HG03520 (cell line): ENCODE measurements around the gene CHAT.

Experiments
- ATAC-seq: cut with Tn5 transposase; IDR thresholded peaks from one replicate; pipeline ENCODE4 v1.9.1; 2021; ENCODE audit warnings: mild to moderate bottlenecking, moderate library complexity; ENCODE audit not compliant: unreplicated experiment

The CHAT gene

DNA sequence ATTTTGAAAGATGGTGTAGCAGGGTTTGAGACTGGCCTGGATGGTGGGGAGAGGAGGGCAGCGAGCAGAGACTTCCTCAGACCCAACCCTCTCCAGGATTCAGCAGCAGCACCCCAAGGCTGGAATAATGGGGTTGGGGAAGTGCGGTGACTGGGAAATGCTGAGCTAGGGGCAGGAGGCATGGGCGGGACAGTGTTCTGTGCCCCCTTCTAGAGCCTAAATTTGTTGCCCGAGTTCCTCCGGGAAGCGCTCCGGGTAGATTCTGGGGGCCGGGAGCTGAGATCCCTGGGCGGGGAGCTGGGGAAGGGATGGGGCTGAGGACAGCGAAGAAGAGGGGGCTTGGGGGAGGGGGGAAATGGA is at the start of gene CHAT:
Gene CHAT (plus strand): TSS at position 156 of the 360 bp plus-strand sequence. CDS start 153 bp downstream, at position 309.
- no peak for ATAC-seq

DNA sequence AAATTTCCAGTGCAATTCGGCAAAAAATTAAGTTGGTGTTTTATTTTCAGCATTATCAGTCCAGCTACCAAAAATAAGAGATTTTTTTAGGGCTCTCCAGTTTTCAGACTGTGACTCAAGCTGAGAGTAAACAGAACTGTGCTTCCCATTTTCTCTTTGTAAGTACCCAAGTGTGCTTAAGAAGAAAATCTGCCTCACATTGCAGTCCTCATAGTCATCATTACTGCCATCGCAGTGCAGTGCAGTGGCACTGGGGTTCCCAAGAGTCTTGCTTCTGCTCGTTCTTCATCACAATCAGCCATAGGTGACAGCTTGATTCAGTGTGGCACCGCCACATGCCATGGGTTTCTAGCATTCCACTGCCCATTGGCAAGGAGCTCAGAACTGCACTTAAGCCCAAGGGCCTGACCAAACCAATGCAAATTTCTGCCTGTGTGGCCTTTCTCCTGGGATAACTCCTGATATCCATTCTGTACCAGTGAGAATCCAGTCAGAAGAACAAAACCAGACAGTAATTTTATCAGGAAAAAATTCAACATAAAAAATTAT is 49.3 kb upstream of the CHAT start:
- ATAC-seq = no peak

- ATAC-seq = no peak
These were observed 46.0 kb upstream of the CHAT start for GRCh38 chr10:49567810-49568209.

DNA sequence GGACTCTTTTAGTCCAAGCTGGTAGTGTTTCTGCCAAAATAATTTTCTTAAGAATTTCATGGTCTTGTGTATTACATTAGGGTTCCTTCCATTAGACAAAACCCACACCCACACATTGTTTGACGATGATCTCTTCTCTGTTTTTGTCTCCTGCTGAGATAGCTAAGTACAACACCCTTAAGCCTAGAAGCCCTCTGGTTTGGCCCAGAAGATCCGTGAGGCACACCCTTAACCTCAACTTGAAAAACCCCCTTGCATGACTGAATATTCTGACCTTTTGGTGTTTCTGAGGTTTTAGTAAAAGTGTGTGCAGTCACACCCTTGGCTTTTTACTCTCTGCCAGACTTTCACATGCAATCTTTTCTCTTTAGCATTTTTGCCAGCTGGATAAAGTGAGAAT is 45.6 kb upstream of the CHAT start:
- peak; percentile 66 for ATAC-seq

DNA sequence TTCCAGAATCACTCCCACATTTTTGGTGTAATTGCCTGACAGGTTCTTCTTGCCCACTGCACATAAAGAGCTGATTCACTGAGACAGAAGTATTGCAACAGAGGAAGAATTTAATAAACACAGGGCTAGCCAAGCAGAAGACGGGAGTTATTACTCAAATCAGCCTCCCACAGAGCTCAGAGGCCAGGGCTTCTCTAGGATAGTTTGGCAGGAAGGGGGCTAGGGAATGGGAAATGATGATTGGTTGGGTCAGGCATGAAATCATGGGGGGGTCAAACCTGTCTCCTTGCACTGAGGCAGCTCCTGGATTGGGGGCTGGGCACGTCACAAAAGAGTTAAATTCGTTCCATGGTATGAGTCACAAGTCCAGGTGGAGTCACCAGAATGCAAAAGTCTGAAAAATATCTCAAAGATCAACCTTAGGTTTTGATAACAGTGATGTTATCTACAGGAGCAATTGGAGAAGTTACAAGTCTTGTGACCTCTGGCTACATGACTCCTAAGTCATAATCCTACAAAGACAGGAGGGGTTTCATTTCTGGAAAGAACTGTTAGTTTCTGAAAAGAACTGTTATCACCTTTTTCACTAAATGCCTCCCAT is 44.7 kb upstream of the CHAT start:
- no peak for ATAC-seq

DNA sequence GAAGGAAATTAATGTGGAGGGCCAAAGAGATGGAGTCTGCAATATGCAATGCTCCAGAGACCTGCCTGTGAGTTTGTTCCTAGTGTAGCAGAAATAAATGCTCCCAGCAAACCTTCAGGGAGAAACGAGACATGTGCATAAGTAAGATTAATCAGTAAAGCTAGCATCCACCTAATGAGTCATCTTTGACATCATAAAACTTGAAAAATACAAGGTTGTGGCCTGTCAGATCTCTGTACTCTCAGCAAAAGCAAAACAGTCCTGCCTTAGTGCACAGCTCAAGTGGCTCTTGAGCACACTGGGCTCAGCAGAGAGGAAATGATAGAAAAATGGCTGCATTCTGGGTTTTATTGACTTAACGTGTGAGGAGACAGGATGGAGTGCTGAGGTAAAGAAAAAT is 42.4 kb upstream of the CHAT start:
- ATAC-seq = no peak

- no peak for ATAC-seq
These were observed 41.2 kb upstream of the CHAT start for GRCh38 chr10:49572594-49573114.

DNA sequence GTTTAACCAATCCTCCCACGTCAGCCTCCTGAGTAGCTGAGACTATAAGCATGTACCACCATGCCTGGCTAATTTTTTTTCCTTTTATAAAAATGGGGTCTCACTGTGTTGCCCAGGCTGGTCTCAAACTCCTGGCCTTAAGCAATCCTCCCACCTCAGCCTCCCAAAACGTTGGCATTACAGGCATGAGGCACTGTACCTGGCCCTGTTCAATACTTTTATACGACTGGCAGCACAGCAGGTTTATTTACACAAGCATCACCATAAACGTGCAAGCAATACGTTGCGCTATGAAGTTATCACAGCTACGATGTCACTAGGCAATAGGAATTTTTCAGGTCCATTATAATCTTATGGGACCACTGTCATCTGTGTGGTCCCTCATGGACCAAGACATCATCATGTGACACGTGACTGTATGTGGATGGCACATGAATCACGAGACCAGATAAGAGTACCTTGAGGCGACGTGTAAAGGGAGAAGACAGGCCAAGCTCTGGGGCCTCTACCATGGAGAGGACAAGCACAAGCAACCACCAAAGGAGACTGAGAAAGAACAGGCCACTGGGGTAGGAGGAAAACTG is 38.3 kb upstream of the CHAT start:
- no peak for ATAC-seq

DNA sequence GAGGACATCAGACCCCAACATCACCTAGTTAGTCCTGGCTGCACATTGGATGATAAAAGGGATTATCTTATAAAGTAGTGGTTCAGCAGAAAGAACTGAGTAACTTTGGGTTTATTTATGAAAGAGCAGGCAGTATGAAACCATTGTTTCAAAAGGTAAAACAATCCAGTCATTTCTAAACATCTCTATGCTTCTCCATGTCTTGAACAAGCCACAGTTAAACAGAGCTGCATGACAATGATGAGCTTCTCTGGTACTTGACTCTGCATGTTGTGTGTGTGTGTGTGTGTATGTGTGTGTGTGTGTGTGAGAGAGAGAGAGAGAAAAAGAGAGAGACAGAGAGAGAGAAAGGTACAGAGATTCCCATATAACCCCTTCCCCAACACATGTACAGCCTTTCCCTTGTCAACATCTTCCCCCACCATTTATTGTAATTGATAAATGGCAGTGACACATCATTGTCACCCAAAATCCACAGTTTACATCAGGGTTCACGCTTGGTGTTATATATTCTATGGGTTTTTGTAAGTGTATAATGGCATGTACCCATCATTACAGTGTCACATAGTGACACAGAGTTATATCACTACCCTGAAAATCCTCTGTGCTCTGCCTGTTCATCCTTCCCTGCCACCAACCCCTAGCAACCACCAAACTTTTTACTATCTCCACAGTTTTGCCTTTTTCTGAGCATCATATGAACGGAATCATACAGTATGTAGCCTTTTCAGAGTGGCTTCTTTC is 36.5 kb upstream of the CHAT start:
- ATAC-seq = no peak

GRCh38 chr10:49578392-49578791 is 35.4 kb upstream of the CHAT start:
- no peak for ATAC-seq

GRCh38 chr10:49579621-49580020 is 34.2 kb upstream of the CHAT start:
- no peak for ATAC-seq

- ATAC-seq = no peak
These were observed 28.4 kb upstream of the CHAT start for GRCh38 chr10:49585387-49585786.

DNA sequence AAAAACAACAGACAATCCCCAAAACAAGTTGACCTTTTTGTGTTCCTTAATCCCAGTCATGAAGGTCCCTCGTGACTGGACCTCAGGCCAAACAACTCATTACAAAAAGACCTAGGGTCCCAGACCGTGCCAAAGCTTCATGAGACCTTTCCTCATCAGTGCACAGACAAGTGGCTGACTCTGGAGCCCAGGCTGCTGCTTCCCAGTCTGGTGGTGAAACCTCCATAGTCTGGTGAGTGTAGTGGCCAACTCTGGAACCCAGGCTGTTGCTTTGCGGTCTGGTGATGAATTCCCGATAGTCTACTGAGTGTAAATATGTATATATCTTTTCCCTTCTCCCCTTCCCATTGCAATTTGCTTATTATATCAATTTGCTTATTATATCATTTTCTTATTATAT is 25.9 kb upstream of the CHAT start:
- no peak for ATAC-seq

DNA sequence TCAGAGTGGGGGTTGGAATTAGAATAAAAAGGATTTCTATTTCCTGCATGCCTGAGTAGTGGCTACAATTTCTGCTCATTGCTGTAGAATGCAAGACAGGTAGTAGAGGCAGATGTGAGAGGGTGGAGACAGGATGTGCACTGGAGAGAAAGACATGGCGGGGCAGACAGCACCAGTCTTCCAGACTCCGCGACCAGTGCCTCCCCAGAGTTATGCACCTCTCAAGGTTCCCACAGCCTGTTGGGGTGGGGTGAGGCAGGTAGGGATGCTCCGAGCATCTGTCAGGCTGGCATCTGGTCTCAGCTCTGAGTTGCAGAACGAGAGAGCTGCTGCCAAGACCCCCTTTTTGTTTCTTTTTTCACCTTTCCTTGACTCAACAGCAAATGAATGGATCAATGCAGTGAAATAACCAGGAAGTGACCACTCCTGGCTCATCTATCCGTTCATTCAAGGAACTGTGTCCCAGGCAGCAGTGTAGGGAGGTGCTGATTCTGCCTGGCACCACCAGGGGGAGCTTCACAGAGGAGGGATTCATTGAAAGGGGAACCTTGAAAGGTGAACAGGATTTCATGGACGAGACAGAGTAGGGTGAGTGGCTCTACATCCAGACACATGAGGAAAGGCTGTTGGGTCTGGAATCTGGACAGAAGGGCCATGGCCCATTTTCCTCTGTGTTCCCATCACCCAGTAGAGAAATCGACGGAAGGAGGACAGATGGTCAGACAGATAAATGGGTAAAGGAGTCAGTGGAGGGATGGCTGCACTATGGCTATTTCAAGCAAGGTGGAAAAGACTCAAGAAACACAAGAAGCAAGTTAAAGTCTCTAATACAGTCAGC is 20.9 kb upstream of the CHAT start:
- peak; percentile 83 for ATAC-seq

- ATAC-seq = no peak
These were observed 20.3 kb upstream of the CHAT start for GRCh38 chr10:49593564-49593875.

DNA sequence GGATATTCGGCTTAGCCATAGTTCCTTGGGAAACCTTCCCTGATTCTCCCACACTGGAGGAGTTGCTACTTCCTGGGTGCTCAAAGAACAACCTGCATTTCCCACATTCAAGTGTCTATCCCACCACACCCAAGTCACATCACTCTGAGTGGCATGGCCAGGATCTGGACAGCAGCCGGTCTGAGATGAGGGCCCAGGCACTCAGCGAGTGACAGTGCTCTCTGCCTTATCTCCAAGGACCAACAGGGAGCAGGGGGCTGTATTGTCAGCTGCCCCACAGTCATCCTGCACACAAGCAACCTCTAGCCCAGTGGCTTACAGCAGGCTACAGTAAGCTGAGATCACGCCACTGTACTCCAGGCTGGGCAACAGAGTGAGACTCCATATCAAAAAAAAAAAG is 19.8 kb upstream of the CHAT start:
- no peak for ATAC-seq

- ATAC-seq = no peak
These were observed 19.2 kb upstream of the CHAT start for GRCh38 chr10:49594594-49594993.

DNA sequence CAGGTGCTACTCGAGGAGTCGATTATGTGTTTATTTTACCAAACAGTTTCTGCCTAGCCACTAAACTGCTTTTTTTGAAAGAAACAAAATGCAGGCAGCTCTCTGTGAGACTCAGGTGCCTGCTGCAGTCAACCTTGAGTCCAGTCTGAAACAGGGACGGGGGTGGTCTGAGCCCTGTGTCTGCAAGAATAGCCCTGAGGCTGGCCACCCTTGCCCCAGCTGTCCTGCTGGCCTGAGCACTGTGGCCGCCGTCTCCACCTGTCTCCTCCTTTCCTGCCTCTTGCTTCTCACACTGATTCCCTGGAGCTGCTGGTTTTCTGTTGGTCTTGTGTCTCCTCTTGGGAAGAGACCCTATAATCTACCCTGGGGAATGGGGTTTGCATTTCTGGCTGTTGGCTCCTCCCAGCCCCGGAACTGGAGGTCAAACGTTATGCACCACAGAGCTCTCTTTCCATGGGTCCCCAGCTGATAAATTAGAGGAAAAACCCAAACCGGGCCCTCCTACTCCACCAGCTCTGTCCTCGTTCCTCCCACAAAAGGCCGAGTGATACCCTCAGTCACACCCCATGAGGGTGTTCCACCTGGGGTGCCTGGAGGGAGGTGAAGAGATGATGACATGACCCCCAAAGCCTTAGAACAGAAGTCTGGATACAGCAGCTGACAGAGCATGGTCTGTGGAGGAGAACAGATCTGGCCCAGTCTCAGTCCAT is 18.7 kb upstream of the CHAT start:
- ATAC-seq = no peak

- no peak for ATAC-seq
These were observed 17.9 kb upstream of the CHAT start for GRCh38 chr10:49595713-49596492.

GRCh38 chr10:49596493-49596809 is 17.4 kb upstream of the CHAT start:
- no peak for ATAC-seq
